Measurements from ENCODE around the gene CFAP45.

GRCh38 chr1:159930634-159931033 lies 30.7 kb upstream of the CFAP45 start:
- TF ChIP-seq POLR2A (IDR thresholded peaks at IDR 0.05), result no peak
- no peak for TF ChIP-seq CTCF (IDR thresholded peaks at IDR 0.05)
